ENCODE results near the gene ATP2B2.

The ATP2B2 gene

DNA sequence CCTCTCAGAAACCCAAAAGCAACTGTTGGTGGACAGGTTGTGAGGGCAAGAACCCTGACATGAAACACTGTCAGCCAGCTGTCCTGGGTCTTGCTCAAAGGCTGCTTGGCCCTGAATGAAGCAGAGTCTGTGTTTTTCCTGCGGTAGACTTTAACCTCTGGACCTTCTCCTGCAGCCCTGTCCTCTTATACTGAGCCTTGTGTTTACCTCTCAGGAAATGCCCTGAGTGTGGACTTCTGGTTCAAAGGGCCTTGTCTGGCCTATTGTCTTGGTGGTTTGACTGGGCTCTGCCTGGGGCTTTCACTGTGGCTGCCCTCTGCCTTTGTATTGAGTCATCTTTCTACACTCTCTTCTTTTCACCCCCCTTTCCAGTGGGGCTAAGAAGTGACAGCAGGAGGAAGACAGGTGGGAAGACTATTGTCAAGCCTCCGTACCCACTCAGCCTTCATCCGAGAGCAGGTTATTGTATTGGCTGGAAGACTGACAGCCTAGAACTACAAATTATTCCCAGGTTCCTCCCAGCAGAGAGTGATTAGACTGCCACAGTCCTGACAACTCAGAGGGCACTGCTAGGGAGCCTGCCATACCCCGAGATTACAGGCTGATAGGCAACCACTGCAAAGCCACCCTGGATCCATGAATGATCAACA is 187.9 kb downstream of the ATP2B2 start:
- Histone ChIP-seq H3K4me1 (ENCODE audit: insufficient read depth, poor library complexity, severe bottlenecking) (no peaks in the 10 kb centered on the region), H3K27ac (ENCODE audit: poor library complexity, severe bottlenecking) (no peak overlapping the region), H3K9me3 (ENCODE audit: severe bottlenecking) (no peaks in the 10 kb centered on the region), H3K36me3 (ENCODE audit: low read depth) (peaks cover 64% of the 10 kb centered on the region), H3K4me3 (ENCODE audit: severe bottlenecking) (no peak overlapping the region), H3K27me3 (ENCODE audit: insufficient read depth, poor library complexity, severe bottlenecking) (no peaks in the 10 kb centered on the region)
- ATAC-seq (ENCODE audit: low read depth) (no peak), DNase-seq (ENCODE audit: low spot score) (no peak)
- TF ChIP-seq, protein P1, sequence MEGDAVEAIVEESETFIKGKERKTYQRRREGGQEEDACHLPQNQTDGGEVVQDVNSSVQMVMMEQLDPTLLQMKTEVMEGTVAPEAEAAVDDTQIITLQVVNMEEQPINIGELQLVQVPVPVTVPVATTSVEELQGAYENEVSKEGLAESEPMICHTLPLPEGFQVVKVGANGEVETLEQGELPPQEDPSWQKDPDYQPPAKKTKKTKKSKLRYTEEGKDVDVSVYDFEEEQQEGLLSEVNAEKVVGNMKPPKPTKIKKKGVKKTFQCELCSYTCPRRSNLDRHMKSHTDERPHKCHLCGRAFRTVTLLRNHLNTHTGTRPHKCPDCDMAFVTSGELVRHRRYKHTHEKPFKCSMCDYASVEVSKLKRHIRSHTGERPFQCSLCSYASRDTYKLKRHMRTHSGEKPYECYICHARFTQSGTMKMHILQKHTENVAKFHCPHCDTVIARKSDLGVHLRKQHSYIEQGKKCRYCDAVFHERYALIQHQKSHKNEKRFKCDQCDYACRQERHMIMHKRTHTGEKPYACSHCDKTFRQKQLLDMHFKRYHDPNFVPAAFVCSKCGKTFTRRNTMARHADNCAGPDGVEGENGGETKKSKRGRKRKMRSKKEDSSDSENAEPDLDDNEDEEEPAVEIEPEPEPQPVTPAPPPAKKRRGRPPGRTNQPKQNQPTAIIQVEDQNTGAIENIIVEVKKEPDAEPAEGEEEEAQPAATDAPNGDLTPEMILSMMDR (IDR thresholded peaks at IDR 0.05; ENCODE audit: poor library complexity, severe bottlenecking), result no peak

DNA sequence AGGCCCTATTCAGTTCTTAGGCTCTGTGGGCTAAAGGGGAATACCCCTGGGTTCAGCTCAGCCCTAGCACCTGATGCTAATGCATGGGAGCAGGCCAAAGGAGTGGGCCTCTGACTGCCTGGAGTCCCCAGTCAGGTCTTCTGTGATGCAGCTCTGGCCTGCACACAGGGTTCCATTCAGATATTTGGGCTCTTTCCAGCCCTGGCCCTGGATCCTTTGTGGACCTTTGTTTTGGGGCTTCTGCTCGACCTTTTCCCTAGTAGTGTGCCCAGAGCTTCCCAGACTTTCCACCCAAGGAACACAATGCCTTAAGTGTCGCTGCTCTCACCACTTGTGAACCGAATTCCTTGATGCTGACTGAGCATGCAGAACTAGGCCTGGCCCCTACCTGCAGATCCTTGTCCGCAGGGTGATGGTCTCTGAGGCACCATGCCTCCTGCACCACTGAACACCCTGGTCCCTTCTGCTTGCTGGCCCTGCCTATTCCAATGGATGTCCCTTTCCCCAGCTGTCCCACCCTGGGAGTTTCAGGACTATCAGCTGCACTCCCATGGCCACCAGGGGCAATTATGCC is 189.5 kb downstream of the ATP2B2 start:
- no peak for ATAC-seq (ENCODE audit: low read depth)
- Histone ChIP-seq H3K4me1 (ENCODE audit: insufficient read depth, poor library complexity, severe bottlenecking) (no peaks in the 10 kb centered on the region), H3K9me3 (ENCODE audit: severe bottlenecking) (no peaks in the 10 kb centered on the region), H3K27me3 (ENCODE audit: insufficient read depth, poor library complexity, severe bottlenecking) (no peaks in the 10 kb centered on the region), H3K27ac (ENCODE audit: poor library complexity, severe bottlenecking) (no peak overlapping the region), H3K36me3 (ENCODE audit: low read depth) (peaks cover 79% of the 10 kb centered on the region), H3K4me3 (ENCODE audit: severe bottlenecking) (no peak overlapping the region)
- DNase-seq (ENCODE audit: low spot score), result no peak
- TF ChIP-seq, protein P1 (IDR thresholded peaks at IDR 0.05; ENCODE audit: poor library complexity, severe bottlenecking), result no peak

DNA sequence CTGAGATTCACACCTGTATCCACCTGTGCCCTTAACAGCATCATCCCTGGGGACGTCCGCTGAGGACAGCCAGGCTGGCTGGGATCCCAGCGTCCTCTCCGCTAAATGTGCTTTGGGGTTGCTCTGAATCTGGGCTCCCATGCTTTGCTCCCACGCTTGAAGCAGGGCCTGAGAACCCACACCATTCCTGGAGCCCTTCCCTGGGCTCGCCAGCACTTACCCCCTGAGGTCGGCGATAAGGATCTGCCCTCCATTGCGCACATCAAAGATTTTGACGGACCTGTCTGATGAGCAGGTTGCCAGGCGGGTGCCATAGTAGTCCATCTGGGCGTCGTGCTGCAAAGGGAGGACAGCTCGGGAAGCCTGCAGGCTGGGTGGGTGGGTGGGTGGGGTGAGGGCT is 190.3 kb downstream of the ATP2B2 start:
- H3K4me3 ChIP-seq (ENCODE audit: severe bottlenecking), result no peak overlapping the region
- H3K36me3 ChIP-seq (ENCODE audit: low read depth), result peaks cover 86% of the 10 kb centered on the region
- H3K9me3 ChIP-seq (ENCODE audit: severe bottlenecking), result no peaks in the 10 kb centered on the region
- no peak for DNase-seq (ENCODE audit: low spot score)
- no peak for ATAC-seq (ENCODE audit: low read depth)
- H3K4me1 ChIP-seq (ENCODE audit: insufficient read depth, poor library complexity, severe bottlenecking), result no peaks in the 10 kb centered on the region
- H3K27ac ChIP-seq (ENCODE audit: poor library complexity, severe bottlenecking), result no peak overlapping the region
- H3K27me3 ChIP-seq (ENCODE audit: insufficient read depth, poor library complexity, severe bottlenecking), result no peaks in the 10 kb centered on the region
- TF ChIP-seq, protein P1 (IDR thresholded peaks at IDR 0.05; ENCODE audit: poor library complexity, severe bottlenecking), result no peak

DNA sequence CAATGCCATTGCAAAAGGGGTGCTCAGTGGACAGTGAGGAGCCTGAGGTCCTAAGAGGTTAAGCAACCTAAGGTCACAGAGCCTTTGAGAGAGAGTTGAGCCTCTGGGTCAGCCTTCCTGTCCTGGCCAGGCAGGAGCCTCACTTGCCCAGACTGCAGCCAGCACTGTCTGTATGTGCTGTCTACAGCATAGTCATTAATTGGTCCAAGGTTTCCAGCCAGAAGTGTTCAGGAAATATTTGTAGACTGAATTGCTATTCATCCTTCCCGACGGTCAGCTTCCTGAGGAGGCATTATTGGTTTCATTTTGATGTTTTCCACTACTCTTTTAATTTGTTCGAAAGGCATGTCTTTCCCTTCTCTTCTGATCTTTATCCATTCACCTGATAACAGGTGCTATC is 192.5 kb downstream of the ATP2B2 start:
- Histone ChIP-seq H3K27me3 (ENCODE audit: insufficient read depth, poor library complexity, severe bottlenecking) (no peaks in the 10 kb centered on the region), H3K9me3 (ENCODE audit: severe bottlenecking) (peaks cover 2% of the 10 kb centered on the region), H3K4me1 (ENCODE audit: insufficient read depth, poor library complexity, severe bottlenecking) (no peaks in the 10 kb centered on the region), H3K36me3 (ENCODE audit: low read depth) (peaks cover 91% of the 10 kb centered on the region), H3K27ac (ENCODE audit: poor library complexity, severe bottlenecking) (no peak overlapping the region), H3K4me3 (ENCODE audit: severe bottlenecking) (no peak overlapping the region)
- ATAC-seq (ENCODE audit: low read depth), result no peak
- TF ChIP-seq, protein P1 (IDR thresholded peaks at IDR 0.05; ENCODE audit: poor library complexity, severe bottlenecking), result no peak
- DNase-seq (ENCODE audit: low spot score), result no peak

DNA sequence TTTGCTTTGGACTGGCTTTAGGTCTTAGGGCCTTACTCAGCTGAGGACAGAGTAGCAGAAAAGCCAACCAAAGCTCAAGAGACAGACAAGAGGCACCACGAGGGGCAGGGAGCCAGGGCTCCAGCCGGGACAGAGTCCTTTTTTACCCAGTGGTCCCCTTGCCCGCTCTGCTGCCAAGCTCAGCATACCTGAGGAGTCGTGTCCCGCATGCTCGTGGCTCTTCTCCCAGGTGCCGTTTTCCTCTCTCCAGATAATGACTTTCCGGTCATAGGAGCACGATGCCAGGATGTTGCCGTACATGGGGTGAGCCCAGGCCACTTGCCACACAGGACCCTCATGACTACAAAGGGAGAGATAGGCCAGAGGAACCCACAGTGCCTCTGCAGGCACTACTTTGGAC is 193.0 kb downstream of the ATP2B2 start:
- Histone ChIP-seq H3K36me3 (ENCODE audit: low read depth) (peaks cover 91% of the 10 kb centered on the region), H3K4me1 (ENCODE audit: insufficient read depth, poor library complexity, severe bottlenecking) (no peaks in the 10 kb centered on the region), H3K9me3 (ENCODE audit: severe bottlenecking) (peaks cover 2% of the 10 kb centered on the region), H3K27ac (ENCODE audit: poor library complexity, severe bottlenecking) (no peak overlapping the region), H3K4me3 (ENCODE audit: severe bottlenecking) (no peak overlapping the region), H3K27me3 (ENCODE audit: insufficient read depth, poor library complexity, severe bottlenecking) (no peaks in the 10 kb centered on the region)
- TF ChIP-seq, protein P1 (IDR thresholded peaks at IDR 0.05; ENCODE audit: poor library complexity, severe bottlenecking), result no peak
- no peak for DNase-seq (ENCODE audit: low spot score)
- no peak for ATAC-seq (ENCODE audit: low read depth)

Data from RWPE2 (cell line).